AG09319 (cell line): ENCODE results near the gene NOL9.

ENCODE experiments used
- DNase-seq: peaks from one replicate; pipeline ENCODE4 v3.0.0-alpha.2; 2010; ENCODE audit warnings: low read depth; ENCODE audit errors: extremely low read depth
- TF ChIP-seq, protein P1 (sequence below): IDR thresholded peaks from 2 replicates; pipeline ENCODE4 v1.5.1; 2011; ENCODE audit warnings: low read depth, mild to moderate bottlenecking, inconsistent platforms, low read length, moderate library complexity

Gene NOL9

DNA sequence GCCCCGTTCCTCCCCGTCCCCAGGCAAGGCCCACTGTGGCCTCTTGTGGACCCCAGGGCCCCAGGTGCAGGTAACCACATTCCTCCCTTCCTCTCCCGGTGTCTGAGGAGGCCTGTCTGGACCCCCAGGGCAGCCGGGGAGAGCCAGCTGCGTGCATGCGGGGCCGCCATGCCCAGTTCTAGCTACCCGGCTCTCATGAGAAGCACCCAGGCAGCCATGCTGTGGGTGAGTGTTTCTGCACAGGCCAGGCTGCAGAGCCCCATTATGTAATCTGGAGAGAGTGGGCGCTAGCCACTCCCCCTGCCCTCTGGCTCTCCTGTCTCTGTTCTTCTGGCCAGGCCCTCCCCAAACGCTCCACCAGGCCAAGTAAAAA lies 44.4 kb downstream of the NOL9 start:
- DNase-seq = no peak
- TF ChIP-seq, protein P1, sequence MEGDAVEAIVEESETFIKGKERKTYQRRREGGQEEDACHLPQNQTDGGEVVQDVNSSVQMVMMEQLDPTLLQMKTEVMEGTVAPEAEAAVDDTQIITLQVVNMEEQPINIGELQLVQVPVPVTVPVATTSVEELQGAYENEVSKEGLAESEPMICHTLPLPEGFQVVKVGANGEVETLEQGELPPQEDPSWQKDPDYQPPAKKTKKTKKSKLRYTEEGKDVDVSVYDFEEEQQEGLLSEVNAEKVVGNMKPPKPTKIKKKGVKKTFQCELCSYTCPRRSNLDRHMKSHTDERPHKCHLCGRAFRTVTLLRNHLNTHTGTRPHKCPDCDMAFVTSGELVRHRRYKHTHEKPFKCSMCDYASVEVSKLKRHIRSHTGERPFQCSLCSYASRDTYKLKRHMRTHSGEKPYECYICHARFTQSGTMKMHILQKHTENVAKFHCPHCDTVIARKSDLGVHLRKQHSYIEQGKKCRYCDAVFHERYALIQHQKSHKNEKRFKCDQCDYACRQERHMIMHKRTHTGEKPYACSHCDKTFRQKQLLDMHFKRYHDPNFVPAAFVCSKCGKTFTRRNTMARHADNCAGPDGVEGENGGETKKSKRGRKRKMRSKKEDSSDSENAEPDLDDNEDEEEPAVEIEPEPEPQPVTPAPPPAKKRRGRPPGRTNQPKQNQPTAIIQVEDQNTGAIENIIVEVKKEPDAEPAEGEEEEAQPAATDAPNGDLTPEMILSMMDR = no peak

GRCh38 chr1:6509220-6509918 lies 44.9 kb downstream of the NOL9 start:
- DNase-seq = no peak
- TF ChIP-seq, protein P1 = no peak

GRCh38 chr1:6508816-6509189 lies 45.5 kb downstream of the NOL9 start:
- TF ChIP-seq, protein P1 = no peak
- no peak for DNase-seq

DNA sequence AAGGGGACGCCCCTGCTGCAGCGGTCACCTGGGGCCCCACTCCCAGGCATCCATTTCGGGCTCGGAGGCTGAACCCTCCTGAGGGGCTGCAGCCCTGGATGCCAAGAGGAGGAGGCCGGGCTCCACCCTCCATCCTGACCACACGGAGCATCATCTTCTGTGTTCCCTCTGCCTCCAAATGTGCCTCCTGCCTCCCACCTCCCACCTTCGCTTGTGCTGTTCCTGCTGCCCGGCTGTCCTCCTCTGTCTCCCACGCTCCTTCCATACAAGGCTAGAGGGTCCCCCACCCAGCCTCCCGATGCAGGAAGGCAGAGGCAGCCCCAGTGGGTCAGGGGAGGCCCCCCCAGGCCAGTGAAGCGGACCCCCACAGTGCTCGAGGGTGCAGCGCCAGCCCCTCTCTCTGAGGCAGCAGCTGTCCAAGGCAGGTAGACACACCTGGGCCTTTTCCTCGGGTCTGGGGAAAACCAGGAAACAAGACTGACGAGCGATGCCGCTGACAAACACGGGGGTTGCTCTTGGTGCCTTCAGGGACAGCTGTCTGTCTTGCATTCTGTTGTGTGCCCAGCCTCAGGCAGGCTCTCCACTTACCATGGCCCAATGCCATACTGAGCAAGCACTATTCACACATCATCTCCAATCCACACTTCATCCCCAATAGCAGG lies 46.0 kb downstream of the NOL9 start:
- TF ChIP-seq, protein P1 = no peak
- no peak for DNase-seq

DNA sequence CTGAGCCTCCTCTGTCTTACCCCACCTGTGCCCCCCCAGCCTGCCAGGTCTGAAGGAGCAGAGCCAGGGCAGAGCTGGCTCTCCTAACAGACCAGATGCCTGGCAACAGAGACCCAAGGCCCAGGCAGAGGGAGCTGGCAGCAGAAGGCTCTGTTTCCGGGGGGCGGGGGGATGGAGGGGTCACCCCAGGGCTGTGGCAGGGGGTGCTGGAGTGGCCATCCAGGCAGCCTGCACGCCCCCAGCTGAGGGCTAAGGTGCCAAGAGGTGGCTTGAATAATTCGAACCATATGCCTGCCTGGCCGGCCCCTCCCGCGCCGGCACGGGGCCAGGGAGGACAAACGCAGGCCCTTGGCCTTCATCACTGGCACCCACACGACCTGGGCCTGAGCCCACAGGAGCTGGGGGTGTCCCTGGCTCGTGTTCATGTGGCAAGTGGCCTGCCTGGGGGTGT lies 46.8 kb downstream of the NOL9 start:
- TF ChIP-seq, protein P1 = no peak
- DNase-seq = no peak

GRCh38 chr1:6507037-6507428 lies 47.3 kb downstream of the NOL9 start:
- no peak for DNase-seq
- TF ChIP-seq, protein P1 = no peak

- no peak for DNase-seq
- TF ChIP-seq, protein P1 = no peak
Measured at GRCh38 chr1:6506210-6507036, 47.9 kb downstream of the NOL9 start.
